ENCODE results near the gene ZFP36L2. TPM values are rescaled to one million over a fixed set of nuclear protein-coding genes. Genes with fewer than 3 reads are reported as not detected.

ZFP36L2 gene
- total and polyA plus RNA-seq, 9 of the 15 experiments (the other 6 are each of a cell fraction or from before 2014, with no cell fraction given), result 4.1 to 60.6 (median 20.3) TPM

- TF ChIP-seq STAT5B (CRISPR knock-in tag; IDR thresholded peaks at IDR 0.05), result no peak
- no peak for TF ChIP-seq YY1 (IDR thresholded peaks at IDR 0.05; ENCODE audit: borderline replicate concordance in 1 of 3, control insufficient read depth in 1 of 3, extremely low read depth in 1 of 3, insufficient read depth in 3 of 3, insufficient read length in 1 of 3, insufficient replicate concordance in 2 of 3, low read depth in 1 of 3, low read length in 2 of 3)
- TF ChIP-seq ZNF280A (IDR thresholded peaks at IDR 0.05; ENCODE audit: low read depth, partially characterized antibody), result no peak
- TF ChIP-seq CTCFL (IDR thresholded peaks at IDR 0.05; ENCODE audit: borderline replicate concordance, insufficient read depth, low read depth, low read length, poor library complexity, severe bottlenecking), result no peak
- TF ChIP-seq PBX2 (CRISPR knock-in tag; IDR thresholded peaks at IDR 0.05; ENCODE audit: low read depth), result no peak
- TF ChIP-seq PBX2 (tag; conservative IDR thresholded peaks at IDR 0.05; ENCODE audit: low read depth), result no peak
- 0 out of 2 replicates have a peak, but pooled peaks have one; percentile 7 for TF ChIP-seq GABPB1 (CRISPR knock-in tag; IDR thresholded peaks at IDR 0.05)
- TF ChIP-seq UBTF (IDR thresholded peaks at IDR 0.05; ENCODE audit: borderline replicate concordance in 1 of 2, low read depth in 2 of 2, low read length in 2 of 2), result no peak
- TF ChIP-seq ZNF324 (CRISPR knock-in tag; IDR thresholded peaks at IDR 0.05), result no peak
- TF ChIP-seq RB1 (IDR thresholded peaks at IDR 0.05; ENCODE audit: low read depth), result no peak
- TF ChIP-seq HLTF (IDR thresholded peaks at IDR 0.05), result no peak
- TF ChIP-seq FOXP4 (CRISPR knock-in tag; IDR thresholded peaks at IDR 0.05; ENCODE audit: borderline replicate concordance), result no peak
- 0 out of 2 replicates have a peak, but pooled peaks have one; percentile 9 for TF ChIP-seq ARID1B (IDR thresholded peaks at IDR 0.05)
- no peak for TF ChIP-seq ZNF274 (IDR thresholded peaks at IDR 0.05; ENCODE audit: borderline replicate concordance, low read depth, low read length)
- no peak for TF ChIP-seq ESRRA (IDR thresholded peaks at IDR 0.05; ENCODE audit: borderline replicate concordance, low read depth)
- no peak for TF ChIP-seq ZNF384 (IDR thresholded peaks at IDR 0.05; ENCODE audit: low read depth, low read length)
Observed at GRCh38 chr2:43269074-43269572, 42.7 kb upstream of the ZFP36L2 start (continued).

Data from K562 (cell line).